ENCODE results near the gene FFAR4. TPM values are rescaled to one million over a fixed set of nuclear protein-coding genes. Genes with fewer than 3 reads are reported as not detected.

Gene FFAR4
- total RNA-seq, 1 experiment from 2014 or later: 0.92 TPM

- ChIA-PET POLR2A (no interaction called here), CTCF (no interaction called here)
- no peaks in the 10 kb centered on the region for H3K4me1 ChIP-seq (ENCODE audit: control insufficient read depth, insufficient read depth, low read length)
- no peak overlapping the region for H3K4me3 ChIP-seq (ENCODE audit: low read depth in 2 of 2, low read length in 2 of 2)
- in situ Hi-C loops (cut with HindIII; ENCODE audit: low pct_unique_long_range_greater_than_20kb, low sequenced_read_pairs) (no loop called here), intact Hi-C loops (cut with micrococcal nuclease; ENCODE audit: unreplicated experiment) (no loop called here)
- no peak overlapping the region for H3K27ac ChIP-seq (ENCODE audit: low read length)
- no peaks in the 10 kb centered on the region for H3K36me3 ChIP-seq (ENCODE audit: control insufficient read depth, insufficient read depth, low read length)
- no TSS peak for BruUV-seq (replicated peaks)
- H3K9me3 ChIP-seq (ENCODE audit: control insufficient read depth, insufficient read depth, low read depth, low read length): no peaks in the 10 kb centered on the region
- H3K27me3 ChIP-seq (ENCODE audit: control insufficient read depth, insufficient read depth, low read length): no peaks in the 10 kb centered on the region
- DNase-seq (ENCODE audit: low read depth, low spot score) (no peak), ATAC-seq (no peak)
- TF ChIP-seq CTCF (IDR thresholded peaks at IDR 0.05) (no peak), REST (IDR thresholded peaks at IDR 0.05; ENCODE audit: insufficient read depth in 1 of 2, low read depth in 2 of 2, low read length in 1 of 2) (no peak), SIN3A (IDR thresholded peaks at IDR 0.05; ENCODE audit: borderline replicate concordance, insufficient read depth, low read depth, low read length) (no peak), TCF7L2 (IDR thresholded peaks at IDR 0.05; ENCODE audit: low read depth, low read length) (no peak), POLR2AphosphoS5 (IDR thresholded peaks at IDR 0.05; ENCODE audit: low read depth, low read length) (no peak)
These were observed 26.8 kb downstream of the FFAR4 start for GRCh38 chr10:93593254-93593653.

DNA sequence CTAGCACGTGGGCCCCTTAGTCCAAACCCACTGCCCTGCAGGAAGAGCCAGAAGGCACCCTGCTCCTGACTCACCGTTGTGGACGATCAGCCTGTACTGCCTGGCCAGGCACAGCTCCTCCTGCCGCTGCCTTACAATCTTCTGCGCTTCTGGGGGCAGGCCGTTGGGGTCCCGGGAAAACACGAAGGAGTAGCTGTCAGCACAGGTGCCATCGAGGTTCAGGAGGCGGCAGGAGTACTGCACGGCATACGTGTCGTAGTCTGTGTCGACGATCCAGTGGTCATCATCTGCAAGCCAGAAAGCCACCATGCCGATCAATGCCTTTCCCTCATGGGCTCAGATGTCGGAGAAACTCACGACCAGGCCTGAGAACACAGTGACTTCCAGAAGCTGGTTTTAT is 27.3 kb downstream of the FFAR4 start:
- H3K9me3 ChIP-seq (ENCODE audit: control insufficient read depth, insufficient read depth, low read depth, low read length): no peaks in the 10 kb centered on the region
- intact Hi-C loops (cut with micrococcal nuclease; ENCODE audit: unreplicated experiment): no loop called here
- TF ChIP-seq SIN3A (IDR thresholded peaks at IDR 0.05; ENCODE audit: borderline replicate concordance, insufficient read depth, low read depth, low read length) (no peak), POLR2AphosphoS5 (IDR thresholded peaks at IDR 0.05; ENCODE audit: low read depth, low read length) (no peak), REST (IDR thresholded peaks at IDR 0.05; ENCODE audit: insufficient read depth in 1 of 2, low read depth in 2 of 2, low read length in 1 of 2) (no peak), TCF7L2 (IDR thresholded peaks at IDR 0.05; ENCODE audit: low read depth, low read length) (no peak), CTCF (IDR thresholded peaks at IDR 0.05) (no peak)
- no peaks in the 10 kb centered on the region for H3K4me1 ChIP-seq (ENCODE audit: control insufficient read depth, insufficient read depth, low read length)
- in situ Hi-C loops (cut with HindIII; ENCODE audit: low pct_unique_long_range_greater_than_20kb, low sequenced_read_pairs): no loop called here
- no peak overlapping the region for H3K4me3 ChIP-seq (ENCODE audit: low read depth in 2 of 2, low read length in 2 of 2)
- H3K27ac ChIP-seq (ENCODE audit: low read length): no peak overlapping the region
- ChIA-PET POLR2A (no interaction called here), CTCF (no interaction called here)
- BruUV-seq (replicated peaks): no TSS peak
- ATAC-seq (no peak), DNase-seq (ENCODE audit: low read depth, low spot score) (no peak)
- no peaks in the 10 kb centered on the region for H3K36me3 ChIP-seq (ENCODE audit: control insufficient read depth, insufficient read depth, low read length)
- H3K27me3 ChIP-seq (ENCODE audit: control insufficient read depth, insufficient read depth, low read length): no peaks in the 10 kb centered on the region

Data from Panc1 (cell line).